H9 (cell line): Measurements from ENCODE around the gene CXCL1. TPM values are rescaled to one million over a fixed set of nuclear protein-coding genes. Genes with fewer than 3 reads are reported as not detected.

Experiments used
- DNase-seq: peaks from one replicate; pipeline ENCODE4 v3.0.0-alpha.2; 2017
- H2AFZ ChIP-seq: one replicate; pipeline ENCODE4 v1.6.1; 2013; ENCODE audit warnings: mild to moderate bottlenecking, low read length, control low read depth, moderate library complexity
- H2AK5ac ChIP-seq: 2 replicates; pipeline ENCODE4 v1.6.1; 2013; ENCODE audit warnings: low read length, control low read depth, mixed read lengths; ENCODE audit not compliant: insufficient read length
- H2BK120ac ChIP-seq: one replicate; pipeline ENCODE4 v1.6.1; 2013; ENCODE audit warnings: low read depth, mild to moderate bottlenecking, low read length, control low read depth, inconsistent platforms; ENCODE audit not compliant: poor library complexity, severe bottlenecking
- H2BK12ac ChIP-seq: 2 replicates; pipeline ENCODE4 v1.6.1; 2013; ENCODE audit warnings: low read length, control low read depth, mixed read lengths, low read depth; ENCODE audit not compliant: insufficient read length
- H2BK15ac ChIP-seq: 2 replicates; pipeline ENCODE4 v1.6.1; 2013; ENCODE audit warnings: low read depth, low read length, control low read depth
- H2BK20ac ChIP-seq: one replicate; pipeline ENCODE4 v1.6.1; 2013; ENCODE audit warnings: low read depth, mild to moderate bottlenecking, low read length, control low read depth, inconsistent platforms; ENCODE audit not compliant: poor library complexity, severe bottlenecking
- H2BK5ac ChIP-seq: 2 replicates; pipeline ENCODE4 v1.6.1; 2013; ENCODE audit warnings: low read length, control low read depth, mixed read lengths; ENCODE audit not compliant: insufficient read length
- H3K14ac ChIP-seq: 2 replicates; pipeline ENCODE4 v1.6.1; 2013; ENCODE audit warnings: low read length, control low read depth; ENCODE audit not compliant: insufficient read depth
- H3K18ac ChIP-seq: 2 replicates; pipeline ENCODE4 v1.6.1; 2013; ENCODE audit warnings: low read depth, mild to moderate bottlenecking, mixed read lengths, low read length, control low read depth; ENCODE audit not compliant: insufficient read length
- H3K23ac ChIP-seq: 2 replicates; pipeline ENCODE4 v1.6.1; 2013; ENCODE audit warnings: low read length, control low read depth, mixed read lengths, low read depth; ENCODE audit not compliant: insufficient read length
- H3K23me2 ChIP-seq: 2 replicates; pipeline ENCODE4 v1.6.1; 2013; ENCODE audit warnings: low read depth, mild to moderate bottlenecking, mixed read lengths, low read length, control low read depth; ENCODE audit not compliant: insufficient read length, poor library complexity, severe bottlenecking
- H3K27ac ChIP-seq: 2 replicates; pipeline ENCODE4 v1.5.1; 2013; ENCODE audit warnings: low read length, control low read depth, mixed read lengths, low read depth; ENCODE audit not compliant: insufficient read length
- H3K27me3 ChIP-seq: 2 replicates; pipeline ENCODE4 v1.6.1; 2013; ENCODE audit warnings: low read length, control low read depth, inconsistent platforms; ENCODE audit not compliant: insufficient read depth
- H3K4ac ChIP-seq: 2 replicates; pipeline ENCODE4 v1.6.1; 2013; ENCODE audit warnings: low read depth, mild to moderate bottlenecking, control low read depth, inconsistent platforms, low read length, moderate library complexity
- H3K4me1 ChIP-seq: 2 replicates; pipeline ENCODE4 v1.6.1; 2013; ENCODE audit warnings: low read length, control low read depth, inconsistent platforms; ENCODE audit not compliant: insufficient read depth
- H3K4me2 ChIP-seq: 2 replicates; pipeline ENCODE4 v1.6.1; 2013; ENCODE audit warnings: low read length, control low read depth, mixed read lengths; ENCODE audit not compliant: insufficient read length, insufficient read depth
- H3K56ac ChIP-seq: 2 replicates; pipeline ENCODE4 v1.6.1; 2013; ENCODE audit warnings: low read depth, mild to moderate bottlenecking, mixed read lengths, low read length, control low read depth; ENCODE audit not compliant: insufficient read length
- H3K79me1 ChIP-seq: 2 replicates; pipeline ENCODE4 v1.6.1; 2013; ENCODE audit warnings: low read depth, mild to moderate bottlenecking, moderate library complexity, low read length, control low read depth, inconsistent platforms; ENCODE audit not compliant: insufficient read depth, poor library complexity, severe bottlenecking
- H3K79me2 ChIP-seq: 2 replicates; pipeline ENCODE4 v1.6.1; 2013; ENCODE audit warnings: low read length, control low read depth, inconsistent platforms; ENCODE audit not compliant: insufficient read depth
- H3K9ac ChIP-seq: 2 replicates; pipeline ENCODE4 v1.6.1; 2013; ENCODE audit warnings: low read length, control low read depth, mixed read lengths; ENCODE audit not compliant: insufficient read length; ENCODE audit errors: extremely low read depth
- H3K9me3 ChIP-seq: one replicate; pipeline ENCODE4 v1.6.1; 2013; ENCODE audit warnings: low read depth, low read length, inconsistent platforms; ENCODE audit not compliant: control insufficient read depth
- H3T11ph ChIP-seq: one replicate; pipeline ENCODE4 v1.6.1; 2013; ENCODE audit warnings: mild to moderate bottlenecking, low read length, control low read depth, inconsistent platforms
- H4K20me1 ChIP-seq: one replicate; pipeline ENCODE4 v1.6.1; 2013; ENCODE audit not compliant: control insufficient read depth, insufficient read length, insufficient read depth
- H4K5ac ChIP-seq: 2 replicates; pipeline ENCODE4 v1.6.1; 2013; ENCODE audit warnings: low read depth, mild to moderate bottlenecking, mixed read lengths, low read length, control low read depth; ENCODE audit not compliant: insufficient read length
- H4K8ac ChIP-seq: replicated peaks from 2 replicates; pipeline ENCODE4 v1.6.1; 2013; ENCODE audit warnings: low read length, control low read depth, mixed read lengths, low read depth; ENCODE audit not compliant: insufficient read length
- H4K91ac ChIP-seq: 2 replicates; pipeline ENCODE4 v1.6.1; 2013; ENCODE audit warnings: low read depth, mild to moderate bottlenecking, moderate library complexity, mixed read lengths, low read length, control low read depth; ENCODE audit not compliant: insufficient read length
- H3K27ac Mint-ChIP-seq, 3 experiments: 2 replicates in 2 of 3; 3 replicates in 1 of 3; pipeline ENCODE4 v1.8.0; 2020 to 2021; ENCODE audit warnings: mixed read lengths in 3 of 3, mild to moderate bottlenecking in 1 of 3, moderate library complexity in 1 of 3
- H3K27me3 Mint-ChIP-seq: 2 replicates; pipeline ENCODE4 v1.8.0; 2021; ENCODE audit warnings: low read depth, mild to moderate bottlenecking, moderate library complexity, mixed read lengths
- H3K36me3 Mint-ChIP-seq, 3 experiments: 2 replicates in 2 of 3; 3 replicates in 1 of 3; pipeline ENCODE4 v1.8.0; 2020 to 2021; ENCODE audit warnings: low read depth in 3 of 3, mixed read lengths in 3 of 3; ENCODE audit not compliant: insufficient read depth in 1 of 3
- H3K4me1 Mint-ChIP-seq, 2 experiments: 2 replicates each; pipeline ENCODE4 v1.8.0; 2020; ENCODE audit warnings: mixed read lengths in 2 of 2
- H3K4me3 Mint-ChIP-seq, 2 experiments: 2 replicates in 1 of 2; 3 replicates in 1 of 2; pipeline ENCODE4 v1.8.0; 2020 to 2021; ENCODE audit warnings: mild to moderate bottlenecking in 2 of 2, mixed read lengths in 2 of 2, moderate library complexity in 1 of 2
- H3K9me3 Mint-ChIP-seq, 2 experiments: 2 replicates in 1 of 2; 3 replicates in 1 of 2; pipeline ENCODE4 v1.8.0; 2020; ENCODE audit warnings: mild to moderate bottlenecking in 2 of 2, mixed read lengths in 2 of 2, moderate library complexity in 1 of 2
- total RNA-seq: library from RNA; stranded (reverse); gene quantifications from 2 replicates; pipeline ENCODE4 v1.2.1, GENCODE V29; 2021
- TF ChIP-seq, protein P1 (sequence below): fragments of 200-600 bp; sonication (generic); conservative IDR thresholded peaks from 3 replicates; pipeline ENCODE4 v1.8.0; 2021; ENCODE audit warnings: antibody characterized with exemption, mild to moderate bottlenecking

Gene CXCL1
- total RNA-seq, 1 experiment from 2014 or later, result 0.20 TPM

DNA sequence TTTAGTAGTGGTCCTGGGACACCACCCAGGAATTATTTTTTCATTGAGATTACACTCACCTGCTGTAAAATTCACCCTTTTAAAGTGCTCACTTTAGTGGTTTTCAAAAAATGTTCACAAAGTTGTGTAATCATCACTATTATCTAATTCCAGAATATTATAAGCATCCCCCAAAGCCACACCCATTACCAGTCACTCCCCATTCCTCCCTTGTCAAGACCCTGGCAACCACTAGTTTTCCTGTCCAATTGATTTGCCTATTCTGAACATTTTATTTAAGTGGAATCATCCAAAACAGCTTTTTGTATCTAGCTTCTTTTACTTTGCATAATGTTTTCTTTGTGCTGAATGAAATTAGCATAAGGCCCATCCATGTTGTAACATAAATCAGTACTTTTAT, 45.4 kb upstream of the CXCL1 start:
- Histone ChIP-seq H2BK120ac (no peak overlapping the region), H2AFZ (no peak overlapping the region), H2BK15ac (no peak overlapping the region), H2BK20ac (no peak overlapping the region), H3K27ac (no peak overlapping the region), H3K79me2 (no peaks in the 10 kb centered on the region), H3K23ac (no peak overlapping the region), H3K79me1 (no peaks in the 10 kb centered on the region), H3K56ac (no peak overlapping the region), H2BK5ac (no peak overlapping the region), H3K14ac (no peak overlapping the region), H4K91ac (no peak overlapping the region), H3K4me1 (no peaks in the 10 kb centered on the region), H3K27me3 (no peaks in the 10 kb centered on the region), H3K4ac (no peak overlapping the region), H3K9me3 (no peaks in the 10 kb centered on the region), H4K8ac (no peak overlapping the region), H3K9ac (no peak overlapping the region), H2AK5ac (no peak overlapping the region), H4K20me1 (no peaks in the 10 kb centered on the region), H3K4me2 (no peak overlapping the region), H3K18ac (no peak overlapping the region), H3K23me2 (no peaks in the 10 kb centered on the region), H2BK12ac (no peak overlapping the region), H4K5ac (no peak overlapping the region), H3T11ph (no peak overlapping the region)
- peaks cover 0 to 14% (median 3%) of the 10 kb centered on the region in 3 experiments; a peak in 4 of 7 replicates for H3K36me3 Mint-ChIP-seq
- TF ChIP-seq, protein P1, sequence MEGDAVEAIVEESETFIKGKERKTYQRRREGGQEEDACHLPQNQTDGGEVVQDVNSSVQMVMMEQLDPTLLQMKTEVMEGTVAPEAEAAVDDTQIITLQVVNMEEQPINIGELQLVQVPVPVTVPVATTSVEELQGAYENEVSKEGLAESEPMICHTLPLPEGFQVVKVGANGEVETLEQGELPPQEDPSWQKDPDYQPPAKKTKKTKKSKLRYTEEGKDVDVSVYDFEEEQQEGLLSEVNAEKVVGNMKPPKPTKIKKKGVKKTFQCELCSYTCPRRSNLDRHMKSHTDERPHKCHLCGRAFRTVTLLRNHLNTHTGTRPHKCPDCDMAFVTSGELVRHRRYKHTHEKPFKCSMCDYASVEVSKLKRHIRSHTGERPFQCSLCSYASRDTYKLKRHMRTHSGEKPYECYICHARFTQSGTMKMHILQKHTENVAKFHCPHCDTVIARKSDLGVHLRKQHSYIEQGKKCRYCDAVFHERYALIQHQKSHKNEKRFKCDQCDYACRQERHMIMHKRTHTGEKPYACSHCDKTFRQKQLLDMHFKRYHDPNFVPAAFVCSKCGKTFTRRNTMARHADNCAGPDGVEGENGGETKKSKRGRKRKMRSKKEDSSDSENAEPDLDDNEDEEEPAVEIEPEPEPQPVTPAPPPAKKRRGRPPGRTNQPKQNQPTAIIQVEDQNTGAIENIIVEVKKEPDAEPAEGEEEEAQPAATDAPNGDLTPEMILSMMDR, result no peak
- H3K27me3 Mint-ChIP-seq, result no peaks in the 10 kb centered on the region
- H3K27ac Mint-ChIP-seq, result no peak overlapping the region
- no peaks in the 10 kb centered on the region for H3K4me1 Mint-ChIP-seq
- no peak overlapping the region for H3K4me3 Mint-ChIP-seq
- peaks cover 13 to 14% of the 10 kb centered on the region in 2 experiments; a peak in 4 of 5 replicates for H3K9me3 Mint-ChIP-seq
- DNase-seq, result no peak
